ENCODE measurements around the gene C21orf58.

DNA sequence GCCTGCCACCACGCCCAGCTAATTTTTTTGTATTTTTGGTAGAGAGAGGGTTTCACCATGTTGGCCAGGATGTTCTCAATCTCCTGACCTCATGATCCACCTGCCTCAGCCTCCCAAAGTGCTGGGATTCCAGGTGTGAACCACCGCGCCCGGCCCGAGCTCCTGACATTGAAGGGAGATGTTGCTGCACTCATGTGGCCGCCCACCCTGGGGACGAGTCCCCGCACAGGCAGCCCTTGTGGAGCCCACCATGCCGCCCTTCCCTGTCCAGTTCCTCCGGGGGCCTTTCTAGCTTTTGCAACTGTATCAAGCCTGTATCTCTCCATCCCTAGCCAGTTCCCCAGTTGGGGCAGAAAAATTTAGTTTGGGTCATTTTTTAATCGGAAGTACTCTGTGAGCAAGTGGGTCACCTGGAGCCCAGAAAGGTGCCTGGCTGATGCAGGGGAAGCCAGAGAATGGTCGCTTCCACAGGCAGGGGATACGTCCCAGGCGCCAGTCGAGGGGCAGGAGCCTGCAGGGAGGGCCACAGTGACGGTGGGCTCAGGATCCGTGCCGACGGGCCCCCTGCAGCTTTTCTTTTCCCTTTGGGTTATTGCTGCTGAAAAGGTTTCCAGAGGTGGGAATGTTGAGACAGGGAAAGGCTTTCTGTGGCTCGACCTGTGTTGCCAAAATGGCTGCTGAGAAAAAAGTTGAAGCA lies 20.7 kb upstream of the C21orf58 start:
- TF ChIP-seq, protein P1, sequence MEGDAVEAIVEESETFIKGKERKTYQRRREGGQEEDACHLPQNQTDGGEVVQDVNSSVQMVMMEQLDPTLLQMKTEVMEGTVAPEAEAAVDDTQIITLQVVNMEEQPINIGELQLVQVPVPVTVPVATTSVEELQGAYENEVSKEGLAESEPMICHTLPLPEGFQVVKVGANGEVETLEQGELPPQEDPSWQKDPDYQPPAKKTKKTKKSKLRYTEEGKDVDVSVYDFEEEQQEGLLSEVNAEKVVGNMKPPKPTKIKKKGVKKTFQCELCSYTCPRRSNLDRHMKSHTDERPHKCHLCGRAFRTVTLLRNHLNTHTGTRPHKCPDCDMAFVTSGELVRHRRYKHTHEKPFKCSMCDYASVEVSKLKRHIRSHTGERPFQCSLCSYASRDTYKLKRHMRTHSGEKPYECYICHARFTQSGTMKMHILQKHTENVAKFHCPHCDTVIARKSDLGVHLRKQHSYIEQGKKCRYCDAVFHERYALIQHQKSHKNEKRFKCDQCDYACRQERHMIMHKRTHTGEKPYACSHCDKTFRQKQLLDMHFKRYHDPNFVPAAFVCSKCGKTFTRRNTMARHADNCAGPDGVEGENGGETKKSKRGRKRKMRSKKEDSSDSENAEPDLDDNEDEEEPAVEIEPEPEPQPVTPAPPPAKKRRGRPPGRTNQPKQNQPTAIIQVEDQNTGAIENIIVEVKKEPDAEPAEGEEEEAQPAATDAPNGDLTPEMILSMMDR (IDR thresholded peaks at IDR 0.05 in 4 of 5, conservative IDR thresholded peaks at IDR 0.05 in 1 of 5) = no peak
- TF ChIP-seq POLR2A (IDR thresholded peaks at IDR 0.05) = no peak

Data from gastrocnemius medialis (tissue), 4 donors.